HepG2 (cell line): ENCODE results near the gene ATF7IP. TPM values are rescaled to one million over a fixed set of nuclear protein-coding genes. Genes with fewer than 3 reads are reported as not detected.

Experiments
- ATAC-seq: fragments of 200-7000 bp; cut with Tn5 transposase; 3 replicates; pipeline ENCODE4 v1.9.1; 2020; ENCODE audit warnings: mild to moderate bottlenecking, moderate library complexity
- BruUV-seq: library from RNA; stranded (reverse); fragments of 400-500 nt; replicated peaks from 2 replicates; lab custom pipeline; 2021; lab: Mats Ljungman, UMichigan
- CTCF ChIA-PET: fragments of 300-600 bp; formaldehyde crosslinking; extraction: SDS; loops from one replicate; lab custom pipeline; 2021; ENCODE audit warnings: low total read pairs, inconsistent platforms, low intra/inter-chr PET ratio; lab: Yijun Ruan, JAX
- POLR2A ChIA-PET: fragments of 350-600 bp; sonication (Branson Sonifier 250); formaldehyde crosslinking; loops from one replicate; lab custom pipeline; 2020; ENCODE audit warnings: antibody characterized with exemption, inconsistent platforms; lab: Yijun Ruan, JAX
- DNase-seq: peaks from one replicate; pipeline ENCODE4 v3.0.0-alpha.2; 2015; ENCODE audit warnings: low spot score
- FAIRE-seq: peaks from 3 replicates; lab custom pipeline; 2011; peaks lifted over from hg19 to GRCh38; lab: Jason Lieb, UNC
- H2AFZ ChIP-seq: one replicate; pipeline ENCODE4 v1.6.1; 2011; ENCODE audit warnings: low read length, inconsistent platforms
- H3K27ac ChIP-seq: fragments of 300-600 bp; 3 replicates; pipeline ENCODE4 v1.8.0; 2011; ENCODE audit warnings: mixed run types, mild to moderate bottlenecking, mixed read lengths, low read length, inconsistent platforms; ENCODE audit not compliant: insufficient read depth; ENCODE audit errors: extremely low read length
- H3K27me3 ChIP-seq, 2 experiments: fragments of 200-600 bp in 1 of 2; 2 replicates in 1 of 2; 3 replicates in 1 of 2; pipeline versions ENCODE4 v1.6.0 to v1.8.0; 2011; ENCODE audit warnings: low read length in 2 of 2, mild to moderate bottlenecking in 2 of 2, moderate library complexity in 2 of 2, inconsistent platforms in 1 of 2; ENCODE audit not compliant: insufficient read depth in 2 of 2, control insufficient read depth in 1 of 2
- H3K36me3 ChIP-seq, 2 experiments: fragments of 200-600 bp in 1 of 2; replicated peaks in 1 of 2; 2 replicates in 1 of 2; 3 replicates in 1 of 2; pipeline versions ENCODE4 v1.5.1 to v1.8.0; 2011; ENCODE audit warnings: low read length in 2 of 2, inconsistent platforms in 1 of 2; ENCODE audit not compliant: insufficient read depth in 2 of 2, control insufficient read depth in 1 of 2
- H3K4me1 ChIP-seq: 2 replicates; pipeline ENCODE4 v1.5.1; 2012; ENCODE audit warnings: low read length, inconsistent platforms; ENCODE audit not compliant: insufficient read depth
- H3K4me2 ChIP-seq: 2 replicates; pipeline ENCODE4 v1.6.0; 2011; ENCODE audit warnings: low read depth, low read length, inconsistent platforms
- H3K4me3 ChIP-seq, 3 experiments: fragments of 200-600 bp in 1 of 3; sonication (generic), shearing (Covaris generic) in 1 of 3; replicated peaks in 1 of 3; 2 replicates each; pipeline ENCODE4 v1.5.1; 2011 to 2016; ENCODE audit warnings: low read length in 3 of 3, inconsistent platforms in 2 of 3, low read depth in 2 of 3, mild to moderate bottlenecking in 2 of 3, control low read depth in 1 of 3, mixed read lengths in 1 of 3; ENCODE audit not compliant: insufficient read depth in 1 of 3
- H3K79me2 ChIP-seq: one replicate; pipeline ENCODE4 v1.6.1; 2011; ENCODE audit warnings: low read length, inconsistent platforms; ENCODE audit not compliant: insufficient read depth
- H3K9ac ChIP-seq: 2 replicates; pipeline ENCODE4 v1.6.0; 2011; ENCODE audit warnings: mild to moderate bottlenecking, low read depth, low read length, inconsistent platforms; ENCODE audit not compliant: insufficient read depth
- H3K9me3 ChIP-seq: 2 replicates; pipeline ENCODE4 v1.5.1; 2012; ENCODE audit warnings: mild to moderate bottlenecking, low read length
- H4K20me1 ChIP-seq: 2 replicates; pipeline ENCODE4 v1.6.0; 2011; ENCODE audit warnings: inconsistent platforms, mild to moderate bottlenecking, low read length, moderate library complexity; ENCODE audit not compliant: insufficient read depth
- BCLAF1 ChIP-seq: fragments of 450-650 bp; IDR thresholded peaks from 2 replicates; pipeline ENCODE4 v1.6.1; 2017; ENCODE audit warnings: mild to moderate bottlenecking
- HMG20A ChIP-seq: IDR thresholded peaks from 2 replicates; pipeline ENCODE4 v1.6.1; 2016; ENCODE audit warnings: borderline replicate concordance
- MYNN ChIP-seq: sonication (generic); formaldehyde crosslinking; IDR thresholded peaks from 2 replicates; pipeline ENCODE4 v1.4.0; 2020; ENCODE audit warnings: mild to moderate bottlenecking, low read depth, missing genetic modification reagents
- ZFP1 ChIP-seq: IDR thresholded peaks from 2 replicates; pipeline ENCODE4 v1.6.1; 2016
- ZNF552 ChIP-seq: sonication (generic); formaldehyde crosslinking; IDR thresholded peaks from 2 replicates; pipeline ENCODE4 v1.9.0; 2022; ENCODE audit warnings: missing genetic modification reagents, mild to moderate bottlenecking, borderline replicate concordance
- ZNF619 ChIP-seq: sonication (generic); formaldehyde crosslinking; IDR thresholded peaks from 2 replicates; pipeline ENCODE4 v1.4.0; 2020; ENCODE audit warnings: mild to moderate bottlenecking, missing genetic modification reagents
- in situ Hi-C: cut with HindIII; loops from 2 replicates; pipeline ENCODE4 v1.10.0; 2017; ENCODE audit warnings: low pct_unique_long_range_greater_than_20kb; ENCODE audit not compliant: extremely low pct_ligation_motif_present
- intact Hi-C: fragments of 100-400 bp; cut with micrococcal nuclease; formaldehyde crosslinking; loops from one replicate; pipeline ENCODE4 v1.10.0; 2022; ENCODE audit not compliant: unreplicated experiment
- polyA plus RNA-seq, 8 experiments: library from polyadenylated mRNA; depleted of rRNA in 3 of 8; stranded (reverse) in 7 of 8; unstranded in 1 of 8; fragments of >200 nt; fragmentation: Illumina TruSeq in 4 of 8; extraction: Trizol in 4 of 8; gene quantifications; 2 replicates each; pipeline versions ENCODE4 v1.2.1 to v1.2.3, GENCODE V29; 2011 to 2016; ENCODE audit warnings: low read depth in 4 of 8, missing spikeins in 1 of 8, mixed read lengths in 1 of 8; ENCODE audit not compliant: insufficient read depth in 1 of 8
- total RNA-seq, 5 experiments: library from RNA; depleted of rRNA; stranded (reverse); fragments of >200 nt; fragmentation: Illumina TruSeq; extraction: Trizol; gene quantifications; 2 replicates each; pipeline ENCODE4 v1.2.3, GENCODE V29; 2016; ENCODE audit warnings: low read depth in 1 of 5
- TF ChIP-seq, protein P1 (sequence below): IDR thresholded peaks from 2 replicates; pipeline ENCODE4 v1.6.1; 2016; ENCODE audit warnings: low read depth, borderline replicate concordance
- TF ChIP-seq, protein P2 (sequence below): sonication (generic); formaldehyde crosslinking; conservative IDR thresholded peaks from 2 replicates; pipeline ENCODE4 v1.4.0; 2020; ENCODE audit warnings: missing genetic modification reagents

The ATF7IP gene
- total and polyA plus RNA-seq, 2 of the 13 experiments (the other 11 are each of a cell fraction or from before 2014, with no cell fraction given) = 1.8 to 11.8 TPM

GRCh38 chr12:14379508-14379907 is 14.0 kb downstream of the ATF7IP start:
- Histone ChIP-seq H4K20me1 (no peaks in the 10 kb centered on the region), H3K79me2 (no peaks in the 10 kb centered on the region), H3K36me3 (no peaks in the 10 kb centered on the region), H3K4me2 (no peak overlapping the region), H3K27ac (no peak overlapping the region), H3K9me3 (peaks cover 18% of the 10 kb centered on the region), H3K4me1 (peaks cover 10% of the 10 kb centered on the region; the same call in 1 of the 2 replicates), H3K27me3 (no peaks in the 10 kb centered on the region), H3K9ac (no peak overlapping the region), H3K4me3 (no peak overlapping the region), H2AFZ (no peak overlapping the region)
- no TSS peak for BruUV-seq
- no peak for ATAC-seq
- TF ChIP-seq ZNF619 (CRISPR knock-in tag) = no peak
- no peak for TF ChIP-seq ZNF552 (CRISPR knock-in tag)
- TF ChIP-seq ZFP1 (CRISPR knock-in tag) = peak; percentile 89; the same call in 1 of the 2 replicates
- no peak for TF ChIP-seq MYNN
- TF ChIP-seq, protein P1, sequence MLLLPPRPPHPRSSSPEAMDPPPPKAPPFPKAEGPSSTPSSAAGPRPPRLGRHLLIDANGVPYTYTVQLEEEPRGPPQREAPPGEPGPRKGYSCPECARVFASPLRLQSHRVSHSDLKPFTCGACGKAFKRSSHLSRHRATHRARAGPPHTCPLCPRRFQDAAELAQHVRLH (CRISPR knock-in tag) = no peak
- TF ChIP-seq, protein P2, sequence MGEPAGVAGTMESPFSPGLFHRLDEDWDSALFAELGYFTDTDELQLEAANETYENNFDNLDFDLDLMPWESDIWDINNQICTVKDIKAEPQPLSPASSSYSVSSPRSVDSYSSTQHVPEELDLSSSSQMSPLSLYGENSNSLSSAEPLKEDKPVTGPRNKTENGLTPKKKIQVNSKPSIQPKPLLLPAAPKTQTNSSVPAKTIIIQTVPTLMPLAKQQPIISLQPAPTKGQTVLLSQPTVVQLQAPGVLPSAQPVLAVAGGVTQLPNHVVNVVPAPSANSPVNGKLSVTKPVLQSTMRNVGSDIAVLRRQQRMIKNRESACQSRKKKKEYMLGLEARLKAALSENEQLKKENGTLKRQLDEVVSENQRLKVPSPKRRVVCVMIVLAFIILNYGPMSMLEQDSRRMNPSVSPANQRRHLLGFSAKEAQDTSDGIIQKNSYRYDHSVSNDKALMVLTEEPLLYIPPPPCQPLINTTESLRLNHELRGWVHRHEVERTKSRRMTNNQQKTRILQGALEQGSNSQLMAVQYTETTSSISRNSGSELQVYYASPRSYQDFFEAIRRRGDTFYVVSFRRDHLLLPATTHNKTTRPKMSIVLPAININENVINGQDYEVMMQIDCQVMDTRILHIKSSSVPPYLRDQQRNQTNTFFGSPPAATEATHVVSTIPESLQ (CRISPR knock-in tag) = no peak
- no peak for TF ChIP-seq HMG20A (CRISPR knock-in tag)
- no peak for TF ChIP-seq BCLAF1
- FAIRE-seq = no peak
- in situ Hi-C loops (no loop called here), intact Hi-C loops (no loop called here)
- no peak for DNase-seq
- POLR2A ChIA-PET = no interaction called here
- CTCF ChIA-PET = no interaction called here
